ENCODE measurements around the gene RGS17.
A peak's percentile ranks its signal among the peaks of the same experiment; 100 is the strongest.
"Not testable (repeated sequence)": the region's sequence is repeated elsewhere in the genome, so short reads cannot be mapped to it uniquely, and the experiment has no call there.

RGS17 gene

GRCh38 chr6:153121311-153121710 lies 9.8 kb downstream of the RGS17 start:
- no peak for DNase-seq

GRCh38 chr6:153117986-153118879 lies 12.8 kb downstream of the RGS17 start:
- no peak for DNase-seq

GRCh38 chr6:153111082-153111481 lies 20.0 kb downstream of the RGS17 start:
- DNase-seq, result not testable (repeated sequence)

- not testable (repeated sequence) for DNase-seq
Observed at GRCh38 chr6:153110612-153111011, 20.5 kb downstream of the RGS17 start.

GRCh38 chr6:153108315-153108714 lies 22.8 kb downstream of the RGS17 start:
- no peak for DNase-seq

GRCh38 chr6:153106021-153106420 lies 25.1 kb downstream of the RGS17 start:
- DNase-seq, result no peak

- no peak for DNase-seq
Observed at GRCh38 chr6:153104220-153104619, 26.9 kb downstream of the RGS17 start.

- no peak for DNase-seq
Observed at GRCh38 chr6:153103319-153103655, 27.8 kb downstream of the RGS17 start.

- DNase-seq, result no peak
Observed at GRCh38 chr6:153102605-153103318, 28.3 kb downstream of the RGS17 start.

- DNase-seq, result no peak
Observed at GRCh38 chr6:153101461-153101860, 29.6 kb downstream of the RGS17 start.

- no peak for DNase-seq
Observed at GRCh38 chr6:153099636-153100035, 31.4 kb downstream of the RGS17 start.

GRCh38 chr6:153096792-153097191 lies 34.3 kb downstream of the RGS17 start:
- peak; percentile 29 for DNase-seq

- DNase-seq, result no peak
Observed at GRCh38 chr6:153096031-153096430, 35.1 kb downstream of the RGS17 start.

GRCh38 chr6:153092082-153093013 lies 38.7 kb downstream of the RGS17 start:
- DNase-seq, result no peak

GRCh38 chr6:153090241-153090930 lies 40.7 kb downstream of the RGS17 start:
- DNase-seq, result no peak

- DNase-seq, result no peak
Observed at GRCh38 chr6:153088796-153089195, 42.3 kb downstream of the RGS17 start.

- no peak for DNase-seq
Observed at GRCh38 chr6:153087436-153087835, 43.6 kb downstream of the RGS17 start.

GRCh38 chr6:153086225-153086990 lies 44.7 kb downstream of the RGS17 start:
- no peak for DNase-seq

- DNase-seq, result no peak
Observed at GRCh38 chr6:153085239-153085638, 45.8 kb downstream of the RGS17 start.

GRCh38 chr6:153084393-153084792 lies 46.7 kb downstream of the RGS17 start:
- DNase-seq, result no peak

- no peak for DNase-seq
Observed at GRCh38 chr6:153083869-153084268, 47.2 kb downstream of the RGS17 start.

- DNase-seq, result no peak
Observed at GRCh38 chr6:153081914-153082313, 49.2 kb downstream of the RGS17 start.

Data from NCI-H345 (cell line).